ENCODE data around the gene PRKCD.

The PRKCD gene

GRCh38 chr3:53236112-53236841 is 75.3 kb downstream of the PRKCD start:
- no peak overlapping the region for H3K4me3 ChIP-seq (ENCODE audit: low read depth, low read length)

GRCh38 chr3:53238051-53238850 is 77.2 kb downstream of the PRKCD start:
- no peak overlapping the region for H3K4me3 ChIP-seq (ENCODE audit: low read depth, low read length)
- TF ChIP-seq CTCF (IDR thresholded peaks at IDR 0.05; ENCODE audit: low read depth, low read length): no peak

More at GRCh38 chr3:53236112-53236841, 75.3 kb downstream of the PRKCD start:
- TF ChIP-seq CTCF (IDR thresholded peaks at IDR 0.05; ENCODE audit: low read depth, low read length): no peak

GRCh38 chr3:53238886-53239285 is 77.9 kb downstream of the PRKCD start:
- no peak for TF ChIP-seq CTCF (IDR thresholded peaks at IDR 0.05; ENCODE audit: low read depth, low read length)
- H3K4me3 ChIP-seq (ENCODE audit: low read depth, low read length): no peak overlapping the region

GRCh38 chr3:53239800-53240199 is 78.8 kb downstream of the PRKCD start:
- TF ChIP-seq CTCF (IDR thresholded peaks at IDR 0.05; ENCODE audit: low read depth, low read length): no peak
- no peak overlapping the region for H3K4me3 ChIP-seq (ENCODE audit: low read depth, low read length)

GRCh38 chr3:53240989-53241972 is 80.3 kb downstream of the PRKCD start:
- no peak overlapping the region for H3K4me3 ChIP-seq (ENCODE audit: low read depth, low read length)
- TF ChIP-seq CTCF (IDR thresholded peaks at IDR 0.05; ENCODE audit: low read depth, low read length): no peak

GRCh38 chr3:53242155-53242554 is 81.1 kb downstream of the PRKCD start:
- H3K4me3 ChIP-seq (ENCODE audit: low read depth, low read length): no peak overlapping the region
- no peak for TF ChIP-seq CTCF (IDR thresholded peaks at IDR 0.05; ENCODE audit: low read depth, low read length)

Data from WI38 (cell line).